Measurements from ENCODE around the gene PMPCA.
"Not testable (repeated sequence)": the region's sequence is repeated elsewhere in the genome, so short reads cannot be mapped to it uniquely, and the experiment has no call there.

PMPCA gene

DNA sequence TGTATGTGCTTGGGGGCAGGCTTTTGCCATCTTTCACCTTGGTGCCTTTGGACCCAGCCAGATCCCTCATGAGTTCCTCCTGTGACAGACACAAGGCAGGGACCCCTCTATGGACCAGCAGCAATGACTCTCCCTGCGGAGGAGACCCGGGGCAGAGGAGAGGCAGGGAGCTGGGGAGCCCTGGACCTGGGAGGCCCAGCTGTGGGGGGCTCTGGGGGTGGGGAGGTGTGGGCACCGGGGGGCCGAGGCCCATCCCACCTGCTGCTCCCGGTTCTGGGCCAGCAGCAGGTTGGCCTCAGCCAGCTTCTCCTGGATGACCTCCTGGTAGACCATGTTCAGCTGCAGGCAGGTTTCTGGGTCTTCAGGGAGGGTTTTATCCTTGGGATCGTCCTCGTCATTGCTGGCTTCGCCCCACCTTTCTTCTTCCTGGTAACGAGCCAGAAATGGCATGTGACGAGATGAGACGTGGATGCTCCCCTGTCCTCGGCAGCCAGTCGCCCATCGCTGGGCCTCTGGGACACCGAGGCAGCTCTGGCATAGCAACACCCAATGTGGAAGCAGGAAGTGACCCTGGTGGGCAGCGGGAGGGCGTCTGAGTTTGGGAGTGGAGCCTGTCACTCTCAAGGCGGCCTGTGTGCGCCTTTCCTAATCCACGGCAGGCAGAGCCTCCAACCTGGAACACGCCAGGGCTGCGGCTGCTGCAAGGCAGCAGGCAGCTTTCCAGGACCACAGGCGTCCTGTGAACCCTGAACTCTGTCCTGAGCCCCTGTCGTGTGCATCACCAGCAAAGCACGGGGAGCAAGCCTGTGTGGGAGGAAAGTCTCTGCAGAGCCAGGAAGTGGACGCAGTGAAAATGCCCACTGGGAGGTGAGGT, 14.9 kb upstream of the PMPCA start:
- no peak for DNase-seq

- DNase-seq: no peak
Measured at GRCh38 chr9:136396219-136396515, 14.3 kb upstream of the PMPCA start.

DNA sequence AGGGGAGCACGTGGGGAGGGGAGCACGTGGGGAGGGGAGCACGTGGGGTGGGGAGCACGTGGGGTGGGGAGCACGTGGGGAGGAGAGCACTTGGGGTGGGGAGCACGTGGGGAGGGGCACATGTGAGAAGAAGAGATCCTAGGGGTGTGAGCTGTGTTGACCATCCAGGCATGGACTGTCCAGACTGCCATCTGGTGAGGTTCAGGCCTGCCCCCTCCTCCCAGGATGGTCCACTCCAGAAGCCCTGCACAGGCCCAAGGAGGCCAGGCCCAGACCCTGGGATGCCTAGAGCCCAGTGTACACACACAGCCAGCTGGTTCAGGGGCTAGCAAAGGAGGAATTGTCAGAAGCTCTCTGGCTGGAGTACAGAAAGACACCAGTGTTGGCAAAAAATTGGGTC, 12.8 kb upstream of the PMPCA start:
- DNase-seq: no peak

DNA sequence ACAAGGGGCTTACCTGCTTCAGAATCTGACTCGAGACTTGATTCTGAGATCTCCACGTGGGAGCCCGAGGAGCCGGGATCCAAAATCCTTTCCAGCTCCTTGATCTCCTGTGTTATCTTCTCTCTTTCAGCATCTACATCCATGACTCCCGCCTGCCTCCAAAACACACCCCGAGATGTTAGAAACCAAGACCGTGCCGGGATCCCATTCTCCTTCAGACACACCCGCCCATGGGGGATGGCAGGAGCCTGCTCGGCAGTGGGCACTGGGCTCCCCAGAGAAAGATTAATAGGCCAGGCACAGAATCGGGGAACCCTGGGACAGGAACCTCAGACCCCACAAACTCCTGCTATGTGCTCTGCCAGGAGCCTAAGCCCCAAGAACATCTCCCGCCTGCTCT, 12.2 kb upstream of the PMPCA start:
- no peak for DNase-seq

- DNase-seq: peak; percentile 38 to 47
Measured at GRCh38 chr9:136399176-136400037, 11.1 kb upstream of the PMPCA start.

GRCh38 chr9:136400038-136400834, 10.2 kb upstream of the PMPCA start, which contains the start of gene SNAPC4:
TSS of gene SNAPC4 (minus strand) at chr9:136400170. CDS start at chr9:136398428, 1,742 bp downstream.
- DNase-seq: peak; percentile 79 to 93

GRCh38 chr9:136401173-136401922, 9.1 kb upstream of the PMPCA start:
- no peak for DNase-seq

- DNase-seq: no peak
Measured at GRCh38 chr9:136402067-136402466, 8.4 kb upstream of the PMPCA start.

DNA sequence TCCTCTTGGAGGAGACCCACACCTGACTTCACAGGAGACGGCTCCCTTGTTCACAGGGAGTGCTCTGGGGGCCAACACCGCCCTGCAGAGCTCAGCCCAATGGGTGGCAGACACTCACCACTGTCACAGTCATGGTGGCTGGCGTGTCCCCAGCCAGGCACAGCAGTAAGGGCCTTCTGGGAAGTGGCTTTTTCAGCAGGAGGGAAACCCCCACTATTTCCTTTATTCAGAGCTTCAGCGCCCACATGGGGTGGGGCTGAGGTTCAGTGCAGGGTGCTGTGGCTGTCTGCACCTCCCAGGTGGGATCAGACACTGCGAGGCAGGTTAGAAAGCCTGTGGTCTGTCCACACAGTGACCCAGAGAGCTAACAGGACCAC, 6.9 kb upstream of the PMPCA start:
- peak in 1 of 2 donors; percentile 3 for DNase-seq

DNA sequence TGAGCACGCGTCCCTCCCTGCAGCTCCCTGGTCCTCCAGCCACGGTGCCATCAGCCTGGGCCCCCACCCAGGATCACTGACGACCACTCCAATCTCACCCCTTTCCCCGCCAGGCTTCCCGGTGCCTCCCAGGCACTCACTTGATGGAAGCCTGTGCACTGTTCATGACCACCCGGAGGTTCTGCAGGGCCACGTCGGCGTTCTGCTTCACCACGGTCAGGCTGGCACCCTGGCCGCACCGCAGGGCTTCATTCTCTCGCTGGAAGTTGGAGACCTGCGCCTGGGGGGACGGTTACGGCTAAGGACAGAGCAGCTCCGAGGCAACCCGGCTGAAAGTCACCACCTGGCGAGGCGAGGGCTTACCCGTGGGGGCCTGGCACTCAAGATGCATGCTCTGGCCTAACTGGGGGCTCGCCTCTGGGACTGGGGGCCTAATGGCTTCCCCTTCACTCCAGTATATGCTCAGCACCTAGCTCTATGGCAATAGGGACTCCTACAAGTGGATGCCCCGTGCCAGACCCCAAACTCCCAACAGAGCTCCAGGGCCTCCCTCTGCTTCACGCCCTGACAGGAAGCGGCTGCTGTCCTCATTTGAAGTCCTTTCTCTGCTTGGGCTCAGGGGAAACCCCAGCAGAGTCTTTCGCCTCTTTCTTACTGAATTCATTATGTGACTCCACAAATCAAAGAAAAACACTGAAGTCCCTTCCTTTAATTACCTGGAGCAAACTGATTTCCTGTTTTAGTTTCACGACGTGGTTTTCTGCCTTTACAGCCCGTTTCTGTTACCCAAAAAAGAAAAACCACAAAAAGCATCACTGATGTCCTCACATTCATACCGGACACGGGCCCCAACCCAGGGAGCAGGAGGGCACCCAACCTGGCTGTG, 6.3 kb upstream of the PMPCA start:
- no peak for DNase-seq

GRCh38 chr9:136404801-136405136, 5.7 kb upstream of the PMPCA start:
- DNase-seq: no peak

- DNase-seq: no peak
Measured at GRCh38 chr9:136405481-136405880, 5.0 kb upstream of the PMPCA start.

GRCh38 chr9:136405904-136406303, 4.6 kb upstream of the PMPCA start:
- not testable (repeated sequence) for DNase-seq

GRCh38 chr9:136407061-136407460, 3.4 kb upstream of the PMPCA start:
- DNase-seq: not testable (repeated sequence)

- no peak for DNase-seq
Measured at GRCh38 chr9:136407911-136408310, 2.5 kb upstream of the PMPCA start.

- DNase-seq: peak; percentile 10 to 14
Measured at GRCh38 chr9:136409557-136410455, 652 bp upstream of the PMPCA start.

DNA sequence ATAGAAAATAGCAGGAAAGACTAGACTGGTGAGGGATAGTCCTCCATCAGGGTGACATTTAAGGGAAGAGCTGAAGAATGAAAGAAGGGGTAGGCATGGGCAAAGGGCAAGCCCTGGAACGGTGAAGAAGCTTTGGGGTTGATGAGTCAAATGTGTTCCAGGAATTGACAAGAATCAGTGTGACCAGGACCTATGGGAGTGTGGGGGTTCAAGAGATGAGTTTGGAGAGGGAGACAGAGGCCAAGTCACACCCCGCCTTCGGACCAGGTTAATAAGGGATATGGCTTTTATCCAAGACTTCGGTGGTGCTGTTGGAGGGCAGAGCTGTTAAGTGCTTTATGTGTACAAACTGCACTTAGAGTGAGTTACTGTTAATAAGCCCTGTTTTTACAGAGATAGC, 920 bp downstream of the PMPCA start:
- no peak for DNase-seq

DNA sequence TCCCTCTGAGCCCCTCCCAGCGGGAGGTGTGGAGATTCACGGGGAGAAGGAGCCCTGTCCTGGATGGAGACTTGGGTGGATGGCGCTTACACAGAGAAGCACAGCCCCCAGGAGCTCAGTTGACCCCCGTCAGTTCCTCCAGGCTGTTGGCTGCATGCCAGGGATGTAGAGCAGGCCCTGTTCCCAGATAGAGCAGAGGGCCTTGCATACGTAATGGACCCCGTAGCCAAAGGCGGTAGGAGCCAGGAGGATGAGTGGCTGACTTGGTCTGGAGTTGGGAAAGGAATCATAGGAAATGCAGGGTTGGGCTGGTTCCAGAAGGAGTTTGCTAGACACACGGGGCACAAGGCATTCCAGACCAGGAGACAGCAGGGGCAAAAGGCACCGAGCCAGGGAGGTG, 2.5 kb downstream of the PMPCA start:
- no peak for DNase-seq

- no peak for DNase-seq
Measured at GRCh38 chr9:136416427-136416826, 6.0 kb downstream of the PMPCA start.

GRCh38 chr9:136416914-136417313, 6.5 kb downstream of the PMPCA start:
- no peak for DNase-seq
